Uterus (tissue), 4 donors: ENCODE measurements around the gene TTC34. TPM values are rescaled to one million over a fixed set of nuclear protein-coding genes. Genes with fewer than 3 reads are reported as not detected.
"Not testable (repeated sequence)": the region's sequence is repeated elsewhere in the genome, so short reads cannot be mapped to it uniquely, and the experiment has no call there.

Source experiments
- DNase-seq, 2 donors: peaks; one replicate each; pipeline ENCODE4 v3.0.0-alpha.2; 2019 to 2020
- H3K27ac ChIP-seq, 2 donors: fragments of 200-600 bp; sonication (generic); 1 replicate in 1 of 2; 2 replicates in 1 of 2; pipeline ENCODE4 v1.5.1; 2016 to 2018
- H3K27me3 ChIP-seq, 2 donors: fragments of 200-600 bp; sonication (generic); one replicate each; pipeline ENCODE4 v1.5.1; 2018 to 2019; ENCODE audit warnings: control low read depth in 1 of 2
- H3K36me3 ChIP-seq, 2 donors: fragments of 200-600 bp; sonication (generic); one replicate each; pipeline ENCODE4 v1.5.1; 2019; ENCODE audit warnings: control low read depth in 1 of 2
- H3K4me1 ChIP-seq, 2 donors: fragments of 200-600 bp; sonication (generic); one replicate each; pipeline ENCODE4 v1.5.1; 2018 to 2019; ENCODE audit warnings: control low read depth in 1 of 2
- H3K4me3 ChIP-seq, 2 donors: fragments of 200-600 bp; sonication (generic); 1 replicate in 1 of 2; 2 replicates in 1 of 2; pipeline ENCODE4 v1.5.1; 2018 to 2019; ENCODE audit warnings: mild to moderate bottlenecking in 1 of 2
- H3K9me3 ChIP-seq, 2 donors: fragments of 200-600 bp; sonication (generic); one replicate each; pipeline ENCODE4 v1.5.1; 2019; ENCODE audit warnings: control low read depth in 1 of 2
- intact Hi-C: fragments of 100-400 bp; cut with DNase I; formaldehyde crosslinking; loops from one replicate; pipeline ENCODE4 v1.15.1; 2023; ENCODE audit warnings: low total_unique reads
- total RNA-seq, 4 donors: library from RNA; depleted of rRNA in 3 of 4; stranded (reverse); fragments of >200 nt in 3 of 4; gene quantifications; one replicate each; pipeline versions ENCODE4 v1.1.0 to v1.2.4, GENCODE V29; 2014 to 2023
- donor health status: DM: yes; HTN: yes; CAD: no.

TTC34 gene
- total RNA-seq, 4 donors from 2014 or later = 0.29 to 2.9 (median 0.43) TPM

DNA sequence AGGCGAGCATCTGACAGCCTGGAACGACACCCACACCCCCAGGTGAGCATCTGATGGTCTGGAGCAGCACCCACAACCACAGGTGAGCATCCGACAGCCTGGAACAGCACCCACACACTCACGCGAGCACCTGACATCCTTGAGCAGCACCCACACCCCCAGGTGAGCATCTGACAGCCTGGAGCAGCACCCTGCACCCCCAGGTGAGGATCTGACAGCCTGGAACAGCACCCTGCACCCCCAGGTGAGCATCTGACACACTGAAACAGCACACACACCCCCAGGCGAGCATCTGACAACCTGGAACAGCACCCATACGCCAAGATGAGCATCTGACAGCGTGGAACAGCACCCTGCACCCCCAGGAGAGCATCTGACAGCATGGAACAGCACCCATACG is 106.7 kb downstream of the TTC34 start:
- H3K27me3 ChIP-seq, H3K27ac ChIP-seq, H3K9me3 ChIP-seq, H3K36me3 ChIP-seq, DNase-seq, H3K4me1 ChIP-seq, H3K4me3 ChIP-seq, intact Hi-C loops: not testable (repeated sequence)

DNA sequence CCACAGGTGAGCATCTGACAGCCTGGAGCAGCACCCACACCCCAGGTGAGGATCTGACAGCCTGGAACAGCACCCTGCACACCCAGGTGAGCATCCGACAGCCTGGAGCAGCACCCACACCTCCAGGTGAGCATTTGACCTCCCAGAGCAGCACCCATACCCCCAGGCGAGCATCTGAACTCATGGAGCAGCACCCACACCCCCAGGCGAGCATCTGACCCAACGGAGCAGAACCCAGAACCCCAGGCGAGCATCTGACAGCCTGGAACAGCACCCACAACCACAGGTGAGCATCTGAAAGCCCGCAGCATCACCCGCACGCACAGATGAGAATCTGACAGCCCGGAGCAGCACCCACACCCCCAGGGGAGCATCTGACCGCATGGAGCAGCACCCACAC is 111.3 kb downstream of the TTC34 start:
- H3K27me3 ChIP-seq, H3K9me3 ChIP-seq, H3K27ac ChIP-seq, H3K36me3 ChIP-seq, H3K4me3 ChIP-seq, intact Hi-C loops, H3K4me1 ChIP-seq, DNase-seq: not testable (repeated sequence)

DNA sequence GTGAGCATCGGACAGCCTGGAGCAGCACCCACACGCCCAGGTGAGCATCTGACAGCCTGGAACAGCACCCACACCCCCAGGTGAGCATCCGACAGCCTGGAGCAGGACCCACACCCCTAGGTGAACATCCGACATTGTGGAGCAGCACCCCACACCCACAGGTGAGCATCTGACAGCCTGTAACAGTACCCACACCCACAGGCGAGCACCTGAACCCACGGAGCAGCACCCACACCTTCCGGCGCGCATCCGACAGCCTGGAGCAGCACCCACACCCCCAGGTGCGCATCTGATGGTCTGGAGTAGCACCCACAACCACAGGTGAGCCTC is 113.2 kb downstream of the TTC34 start:
- DNase-seq, H3K27ac ChIP-seq, H3K4me1 ChIP-seq, H3K27me3 ChIP-seq, H3K9me3 ChIP-seq, intact Hi-C loops, H3K36me3 ChIP-seq, H3K4me3 ChIP-seq: not testable (repeated sequence)

DNA sequence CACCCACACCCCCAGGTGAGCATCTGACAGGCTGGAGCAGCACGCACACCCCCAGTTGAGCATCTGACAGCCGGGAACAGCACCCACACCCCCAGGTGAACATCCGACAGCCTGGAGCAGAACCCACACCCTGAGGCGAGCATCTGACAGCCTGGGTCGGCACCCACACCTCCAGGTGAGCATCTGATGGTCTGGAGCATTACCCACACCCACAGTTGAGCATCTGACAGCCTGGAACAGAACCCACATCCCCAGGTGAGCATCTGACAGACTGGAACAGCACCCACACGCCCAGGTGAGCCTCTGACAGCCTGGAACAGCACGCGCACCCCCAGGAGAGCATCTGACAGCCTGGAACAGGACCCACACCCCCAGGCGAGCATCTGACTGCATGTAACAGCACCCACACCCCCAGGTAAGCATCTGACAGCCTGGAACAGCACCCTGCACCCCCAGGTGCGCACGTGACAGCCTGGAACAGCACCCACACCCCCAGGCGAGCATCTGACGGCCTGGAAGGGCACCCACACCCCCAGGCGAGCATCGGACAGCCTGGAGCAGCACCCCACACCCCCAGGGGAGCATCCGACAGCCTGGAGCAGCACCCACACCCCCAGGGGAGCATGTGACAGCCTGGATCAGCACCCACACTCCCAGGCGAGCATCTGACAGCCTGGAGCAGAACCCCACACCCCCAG is 113.7 kb downstream of the TTC34 start:
- H3K4me3 ChIP-seq, H3K4me1 ChIP-seq, H3K27ac ChIP-seq, H3K36me3 ChIP-seq, H3K27me3 ChIP-seq, intact Hi-C loops, H3K9me3 ChIP-seq: not testable (repeated sequence)
- peak in 1 of 2 donors; percentile 23 for DNase-seq

DNA sequence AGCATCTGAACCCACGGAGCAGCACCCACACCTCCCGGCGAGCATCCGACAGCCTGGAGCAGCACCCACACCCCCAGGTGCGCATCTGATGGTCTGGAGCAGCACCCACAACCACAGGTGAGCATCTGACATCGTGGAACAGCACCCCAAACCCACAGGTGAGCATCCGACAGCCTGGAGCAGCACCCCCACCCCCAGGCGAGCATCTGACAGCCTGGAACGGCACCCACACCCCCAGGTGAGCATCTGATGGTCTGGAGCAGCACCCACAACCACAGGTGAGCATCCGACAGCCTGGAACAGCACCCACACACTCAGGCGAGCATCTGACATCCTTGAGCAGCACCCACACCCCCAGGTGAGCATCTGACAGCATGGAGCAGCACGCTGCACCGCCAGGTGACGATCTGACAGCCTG is 114.3 kb downstream of the TTC34 start:
- H3K27me3 ChIP-seq, H3K36me3 ChIP-seq, DNase-seq, H3K4me3 ChIP-seq, H3K4me1 ChIP-seq, H3K9me3 ChIP-seq, intact Hi-C loops, H3K27ac ChIP-seq: not testable (repeated sequence)

DNA sequence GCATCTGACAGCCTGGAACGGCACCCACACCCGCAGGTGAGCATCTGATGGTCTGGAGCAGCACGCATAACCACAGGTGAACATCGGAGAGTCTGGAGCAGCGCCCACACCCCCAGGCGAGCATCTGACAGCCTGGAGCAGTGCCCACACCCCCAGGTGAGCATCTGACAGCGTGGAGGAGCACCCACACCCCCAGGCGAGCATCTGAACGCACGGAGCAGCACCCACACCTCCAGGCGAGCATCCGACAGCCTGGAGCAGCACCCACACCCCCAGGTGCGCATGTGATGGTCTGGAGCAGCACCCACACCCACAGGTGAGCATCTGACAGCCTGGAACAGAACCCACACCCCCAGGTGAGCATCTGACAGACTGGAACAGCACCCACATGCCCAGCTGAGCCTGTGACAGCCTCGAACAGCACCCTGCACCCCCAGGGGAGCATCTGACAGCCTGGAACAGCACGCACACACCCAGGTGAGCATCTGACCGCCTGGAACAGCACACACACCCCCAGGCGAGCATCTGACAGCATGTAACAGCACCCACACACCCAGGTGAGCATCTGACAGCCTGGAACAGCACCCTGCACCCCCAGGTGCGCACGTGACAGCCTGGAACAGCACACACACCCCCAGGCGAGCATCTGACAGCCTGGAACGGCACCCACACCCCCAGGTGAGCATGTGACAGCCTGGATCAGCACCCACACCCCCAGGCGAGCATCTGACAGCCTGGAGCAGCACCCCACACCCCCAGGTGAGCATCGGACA is 115.2 kb downstream of the TTC34 start:
- H3K4me3 ChIP-seq, H3K9me3 ChIP-seq, H3K36me3 ChIP-seq, H3K27me3 ChIP-seq, intact Hi-C loops, H3K4me1 ChIP-seq, DNase-seq, H3K27ac ChIP-seq: not testable (repeated sequence)

DNA sequence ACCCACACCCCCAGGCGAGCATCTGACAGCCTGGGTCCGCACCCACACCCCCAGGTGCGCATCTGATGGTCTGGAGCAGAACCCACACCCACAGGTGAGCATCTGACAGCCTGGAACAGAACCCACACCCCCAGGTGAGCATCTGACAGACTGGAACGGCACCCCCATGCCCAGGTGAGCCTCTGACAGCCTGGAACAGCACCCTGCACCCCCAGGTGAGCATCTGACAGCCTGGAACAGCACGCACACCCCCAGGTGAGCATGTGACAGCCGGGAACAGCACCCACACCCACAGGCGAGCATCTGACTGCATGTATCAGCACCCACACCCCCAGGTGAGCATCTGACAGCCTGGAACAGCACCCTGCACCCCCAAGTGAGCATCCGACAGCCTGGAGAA is 115.8 kb downstream of the TTC34 start:
- H3K36me3 ChIP-seq, intact Hi-C loops, H3K27ac ChIP-seq, H3K4me3 ChIP-seq, DNase-seq, H3K4me1 ChIP-seq, H3K27me3 ChIP-seq, H3K9me3 ChIP-seq: not testable (repeated sequence)

DNA sequence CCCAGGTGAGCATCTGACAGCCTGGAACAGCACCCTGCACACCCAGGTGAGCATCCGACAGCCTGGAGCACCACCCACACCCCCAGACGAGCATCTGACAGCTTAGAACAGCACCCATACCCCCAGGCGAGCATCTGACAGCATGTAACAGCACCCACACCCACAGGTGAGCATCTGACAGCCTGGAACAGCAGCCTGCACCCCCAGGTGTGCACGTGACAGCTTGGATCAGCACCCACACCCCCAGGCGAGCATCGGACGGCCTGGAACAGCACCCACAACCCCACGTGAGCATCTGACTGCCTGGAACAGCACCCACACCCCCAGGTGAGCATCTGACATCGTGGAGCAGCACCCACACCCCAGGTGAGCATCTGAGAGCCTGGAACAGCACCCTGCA is 116.6 kb downstream of the TTC34 start:
- H3K27me3 ChIP-seq, intact Hi-C loops, H3K4me1 ChIP-seq, H3K27ac ChIP-seq, H3K4me3 ChIP-seq, DNase-seq, H3K9me3 ChIP-seq, H3K36me3 ChIP-seq: not testable (repeated sequence)

DNA sequence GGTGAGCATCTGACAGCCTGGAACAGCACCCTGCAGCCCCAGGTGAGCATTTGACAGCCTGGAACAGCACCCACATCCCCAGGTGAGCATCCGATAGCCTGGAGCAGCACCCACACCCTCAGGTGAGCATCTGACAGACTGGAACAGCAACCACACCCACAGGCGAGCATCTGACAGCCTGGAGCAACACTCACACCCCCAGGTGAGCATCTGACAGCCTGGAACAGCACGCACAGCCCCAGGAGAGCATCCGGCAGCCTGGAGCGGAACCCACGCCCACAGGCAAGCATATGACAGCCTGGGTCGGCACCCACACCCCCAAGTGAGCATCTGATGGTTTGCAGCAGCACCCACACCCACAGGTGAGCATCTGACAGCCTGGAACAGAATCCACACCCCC is 117.5 kb downstream of the TTC34 start:
- DNase-seq = peak in 1 of 2 donors; percentile 32
- H3K27ac ChIP-seq, H3K9me3 ChIP-seq: not testable (repeated sequence)

DNA sequence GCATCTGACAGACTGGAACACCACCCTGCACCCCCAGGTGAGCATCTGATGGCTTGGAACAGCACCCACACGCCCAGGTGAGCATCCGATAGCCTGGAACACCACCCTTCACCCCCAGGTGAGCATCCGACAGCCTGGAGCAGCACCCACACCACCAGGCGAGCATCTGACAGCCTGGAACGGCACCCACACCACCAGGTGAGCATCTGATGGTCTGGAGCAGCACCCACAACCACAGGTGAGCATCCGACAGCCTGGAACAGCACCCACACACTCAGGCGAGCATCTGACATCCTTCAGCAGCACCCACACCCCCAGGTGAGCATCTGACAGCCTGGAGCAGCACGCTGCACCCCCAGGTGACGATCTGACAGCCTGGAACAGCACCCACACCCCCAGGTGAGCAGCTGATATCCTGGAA is 118.2 kb downstream of the TTC34 start:
- H3K4me1 ChIP-seq, H3K4me3 ChIP-seq, H3K9me3 ChIP-seq, intact Hi-C loops, H3K36me3 ChIP-seq, H3K27me3 ChIP-seq, DNase-seq, H3K27ac ChIP-seq: not testable (repeated sequence)

More for the DNA sequence above, 117.5 kb downstream of the TTC34 start:
- H3K36me3 ChIP-seq, H3K4me3 ChIP-seq, H3K4me1 ChIP-seq, intact Hi-C loops, H3K27me3 ChIP-seq: not testable (repeated sequence)

DNA sequence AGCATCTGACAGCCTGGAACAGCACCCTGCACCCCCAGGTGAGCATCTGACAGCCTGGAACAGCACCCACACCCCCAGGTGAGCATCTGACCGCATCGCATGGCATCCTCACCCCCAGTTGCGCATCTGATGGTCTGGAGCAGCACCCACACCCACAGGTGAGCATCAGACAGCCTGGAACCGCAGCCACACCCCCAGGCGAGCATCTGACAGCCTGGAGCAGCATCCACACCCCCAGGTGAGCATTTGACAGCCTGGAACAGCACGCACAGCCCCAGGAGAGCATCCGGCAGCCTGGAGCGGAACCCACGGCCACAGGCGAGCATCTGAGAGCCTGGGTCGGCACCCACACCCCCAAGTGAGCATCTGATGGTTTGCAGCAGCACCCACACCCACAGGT is 118.6 kb downstream of the TTC34 start:
- H3K9me3 ChIP-seq, H3K4me3 ChIP-seq, intact Hi-C loops, H3K36me3 ChIP-seq, DNase-seq, H3K27me3 ChIP-seq, H3K4me1 ChIP-seq, H3K27ac ChIP-seq: not testable (repeated sequence)

DNA sequence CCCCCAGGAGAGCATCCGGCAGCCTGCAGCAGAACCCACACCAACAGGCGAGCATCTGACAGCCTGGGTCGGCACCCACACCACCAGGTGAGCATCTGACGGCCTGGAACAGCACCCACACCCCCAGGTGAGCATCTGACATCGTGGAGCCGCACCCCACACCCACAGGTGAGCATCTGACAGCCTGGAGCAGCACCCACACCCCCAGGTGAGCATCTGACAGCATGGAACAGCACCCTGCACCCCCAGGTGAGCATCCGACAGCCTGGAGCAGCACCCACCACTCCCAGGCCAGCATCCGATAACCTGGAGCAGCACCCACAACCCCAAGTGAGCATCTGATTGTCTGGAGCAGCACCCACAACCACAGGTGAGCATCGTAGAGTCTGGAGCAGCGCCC is 124.8 kb downstream of the TTC34 start:
- intact Hi-C loops, H3K36me3 ChIP-seq, H3K27ac ChIP-seq, DNase-seq, H3K4me3 ChIP-seq, H3K27me3 ChIP-seq, H3K4me1 ChIP-seq, H3K9me3 ChIP-seq: not testable (repeated sequence)

DNA sequence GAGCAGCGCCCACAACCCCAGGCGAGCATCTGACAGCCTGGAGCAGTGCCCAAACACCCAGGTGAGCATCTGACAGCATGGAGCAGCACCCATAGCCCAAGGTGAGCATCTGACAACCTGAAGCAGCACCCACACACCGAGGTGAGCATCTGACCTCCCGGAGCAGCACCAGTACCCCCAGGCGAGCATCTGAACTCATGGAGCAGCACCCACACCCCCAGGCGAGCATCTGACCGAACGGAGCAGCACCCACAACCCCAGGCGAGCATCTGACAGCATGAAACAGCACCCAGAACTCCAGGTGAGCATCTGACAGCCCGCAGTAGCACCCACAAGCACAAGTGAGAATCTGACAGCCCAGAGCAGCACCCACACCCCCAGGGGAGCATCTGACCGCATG is 129.8 kb downstream of the TTC34 start:
- H3K27me3 ChIP-seq, H3K4me3 ChIP-seq, DNase-seq, H3K9me3 ChIP-seq, intact Hi-C loops, H3K4me1 ChIP-seq, H3K27ac ChIP-seq, H3K36me3 ChIP-seq: not testable (repeated sequence)

DNA sequence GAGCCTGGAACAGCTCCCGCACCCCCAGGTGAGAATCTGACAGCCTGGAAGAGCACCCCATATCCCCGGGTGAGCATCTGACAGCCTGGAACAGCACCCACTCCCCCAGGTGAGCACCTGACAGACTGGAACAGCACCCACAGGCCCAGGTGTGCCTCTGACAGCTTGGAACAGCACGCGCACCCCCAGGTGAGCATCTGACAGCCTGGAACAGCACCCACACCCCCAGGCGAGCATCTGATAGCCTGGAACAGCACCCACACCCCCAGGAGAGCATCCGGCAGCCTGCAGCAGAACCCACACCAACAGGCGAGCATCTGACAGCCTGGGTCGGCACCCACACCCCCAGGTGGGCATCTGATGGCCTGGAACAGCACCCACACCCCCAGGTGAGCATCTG is 141.7 kb downstream of the TTC34 start:
- H3K4me1 ChIP-seq, H3K9me3 ChIP-seq, H3K4me3 ChIP-seq, DNase-seq, H3K36me3 ChIP-seq, H3K27me3 ChIP-seq, intact Hi-C loops, H3K27ac ChIP-seq: not testable (repeated sequence)
